Measurements from ENCODE around the gene KNDC1.

KNDC1 gene

GRCh38 chr10:133177380-133178157 is 17.6 kb downstream of the KNDC1 start:
- DNase-seq (ENCODE audit: low spot score), result no peak

- no peak for DNase-seq (ENCODE audit: low spot score)
Measured at GRCh38 chr10:133178357-133179127, 18.5 kb downstream of the KNDC1 start.

DNA sequence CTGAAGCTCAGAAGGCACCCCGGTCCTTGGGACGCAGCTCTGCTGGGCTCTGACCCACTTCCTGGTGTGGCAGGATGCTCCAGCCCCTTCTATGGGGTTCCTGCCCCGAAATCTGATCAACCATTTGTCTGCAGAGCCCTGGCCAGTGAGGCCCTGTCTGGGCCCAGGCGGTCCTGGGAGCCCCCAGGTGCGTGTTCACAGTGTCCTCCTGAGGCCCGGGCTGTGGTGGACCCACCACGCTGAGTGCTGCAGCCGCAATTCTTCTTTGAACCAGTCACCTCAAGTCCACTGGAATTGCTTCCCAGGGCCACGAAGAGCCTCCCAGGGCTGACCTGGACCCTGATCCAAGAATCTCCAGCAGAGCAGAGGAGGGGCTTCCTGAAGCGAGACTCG is 19.1 kb downstream of the KNDC1 start:
- no peak for DNase-seq (ENCODE audit: low spot score)

DNA sequence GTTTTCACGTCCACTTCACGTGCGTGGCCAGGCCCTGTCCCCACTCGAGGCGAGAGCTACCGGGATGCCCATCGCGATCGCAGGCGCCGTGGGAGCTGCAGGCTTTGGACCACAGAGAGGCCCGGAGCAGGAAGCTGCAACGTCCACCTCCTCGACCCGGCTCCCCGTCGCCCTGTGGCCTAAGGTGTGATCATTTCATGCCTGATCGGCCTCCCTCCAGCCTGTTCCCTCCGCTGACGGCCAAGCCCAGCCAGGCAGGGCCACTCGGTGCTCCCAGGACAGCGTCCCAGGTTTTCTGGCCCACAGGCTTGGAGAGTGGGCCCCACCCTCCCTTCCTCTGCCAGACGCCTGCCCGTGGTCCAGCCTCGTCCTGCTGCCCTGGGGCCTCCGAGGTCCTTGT is 19.6 kb downstream of the KNDC1 start:
- no peak for DNase-seq (ENCODE audit: low spot score)

DNA sequence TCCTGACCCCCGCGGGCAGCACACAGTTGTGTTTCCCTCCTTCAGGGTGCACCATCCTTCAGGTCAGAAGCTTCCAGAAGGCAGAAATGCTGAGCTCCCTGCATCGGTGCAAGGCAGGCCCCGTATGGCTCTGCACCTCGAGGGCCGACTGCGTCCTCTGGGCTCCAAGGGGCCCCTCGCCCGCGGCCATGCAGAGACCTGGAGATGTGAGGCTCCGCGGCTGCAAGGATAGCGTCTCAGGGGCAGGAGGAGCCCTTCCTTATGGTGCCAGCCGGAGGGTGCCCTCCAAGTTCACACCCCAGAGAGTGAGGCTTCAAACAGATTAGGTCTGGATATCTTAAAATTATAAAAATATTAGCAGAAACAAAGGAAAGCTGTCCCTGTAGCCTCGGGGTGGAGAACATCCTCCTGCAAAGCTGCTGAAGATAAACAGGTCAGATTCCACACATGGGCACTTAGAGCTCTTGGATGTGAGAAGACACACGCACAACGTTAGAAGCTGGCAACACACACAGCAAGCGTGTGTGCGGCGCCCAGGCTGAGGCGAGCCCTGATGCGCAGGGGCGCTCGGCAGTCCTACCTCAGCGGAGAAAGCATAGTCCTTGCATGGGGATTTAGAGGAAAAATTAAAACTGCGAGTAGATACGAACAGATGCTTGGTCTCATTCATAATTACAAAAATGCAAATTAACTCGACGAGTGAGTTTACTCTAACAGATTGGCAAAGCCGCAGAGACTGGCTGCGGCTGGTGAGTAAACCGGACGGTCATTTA is 20.4 kb downstream of the KNDC1 start:
- DNase-seq (ENCODE audit: low spot score), result no peak

- DNase-seq (ENCODE audit: low spot score), result no peak
Measured at GRCh38 chr10:133180965-133181639, 21.1 kb downstream of the KNDC1 start.

DNA sequence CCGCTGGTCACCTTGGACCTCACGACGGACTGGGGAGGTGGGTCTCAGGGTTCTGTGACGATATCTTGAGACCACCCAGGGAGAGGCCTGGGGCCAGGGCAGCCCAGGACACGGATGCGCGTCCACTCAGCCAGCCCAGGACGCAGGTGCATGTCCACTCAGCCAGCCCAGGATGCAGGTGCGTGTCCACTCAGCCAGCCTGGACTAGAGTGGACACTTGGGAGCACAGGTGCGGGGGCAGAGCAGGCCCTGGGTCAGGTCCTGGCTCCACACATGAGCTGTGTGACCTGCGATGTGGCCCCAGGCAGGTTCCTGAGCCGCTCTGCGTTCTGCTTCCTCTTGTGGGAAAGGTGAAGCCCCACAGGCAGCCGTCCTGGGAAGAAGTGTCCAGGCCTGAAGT is 22.2 kb downstream of the KNDC1 start:
- no peak for DNase-seq (ENCODE audit: low spot score)

DNA sequence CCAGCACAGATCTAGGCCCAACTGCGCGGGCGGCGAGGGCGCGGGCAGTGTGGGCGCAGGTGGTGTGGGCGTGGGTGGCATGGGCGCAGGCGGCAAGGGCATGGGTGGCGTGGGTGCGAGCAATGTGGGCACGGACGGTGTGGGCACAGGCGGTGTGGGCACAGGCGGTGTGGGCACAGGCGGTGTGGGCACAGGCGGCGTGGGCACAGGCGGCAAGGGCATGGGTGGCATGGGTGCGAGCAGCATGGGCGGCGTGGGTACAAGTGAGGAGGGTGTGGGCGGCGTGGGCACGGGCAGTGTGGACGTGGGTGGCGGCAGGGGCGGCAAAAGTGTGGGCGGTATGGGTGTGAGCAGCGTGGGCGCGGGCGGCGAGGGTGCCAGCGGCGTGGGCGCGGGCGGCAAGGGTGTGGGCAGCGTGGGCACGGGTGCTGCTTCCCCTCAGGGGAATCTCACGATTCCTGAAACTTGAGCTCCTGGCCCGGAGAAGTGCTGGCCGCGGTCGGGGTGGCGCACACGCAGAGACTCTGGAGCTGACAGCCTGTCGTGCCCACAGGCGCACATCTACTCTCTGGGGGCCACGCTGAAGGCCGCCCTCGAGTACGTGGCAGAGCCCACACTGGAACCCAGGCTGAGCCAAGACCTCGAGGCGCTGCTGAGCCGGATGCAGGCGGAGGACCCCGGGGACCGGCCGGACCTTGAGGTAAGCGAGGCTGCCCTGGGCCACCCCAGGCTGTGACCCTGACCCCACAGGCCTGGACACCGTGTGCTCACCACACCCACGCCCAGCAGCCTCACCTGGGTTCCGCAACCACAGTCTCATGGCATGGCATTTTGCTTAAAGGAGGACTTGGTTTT is 23.0 kb downstream of the KNDC1 start:
- no peak for DNase-seq (ENCODE audit: low spot score)

- DNase-seq (ENCODE audit: low spot score), result no peak
Measured at GRCh38 chr10:133183646-133184378, 23.8 kb downstream of the KNDC1 start.

DNA sequence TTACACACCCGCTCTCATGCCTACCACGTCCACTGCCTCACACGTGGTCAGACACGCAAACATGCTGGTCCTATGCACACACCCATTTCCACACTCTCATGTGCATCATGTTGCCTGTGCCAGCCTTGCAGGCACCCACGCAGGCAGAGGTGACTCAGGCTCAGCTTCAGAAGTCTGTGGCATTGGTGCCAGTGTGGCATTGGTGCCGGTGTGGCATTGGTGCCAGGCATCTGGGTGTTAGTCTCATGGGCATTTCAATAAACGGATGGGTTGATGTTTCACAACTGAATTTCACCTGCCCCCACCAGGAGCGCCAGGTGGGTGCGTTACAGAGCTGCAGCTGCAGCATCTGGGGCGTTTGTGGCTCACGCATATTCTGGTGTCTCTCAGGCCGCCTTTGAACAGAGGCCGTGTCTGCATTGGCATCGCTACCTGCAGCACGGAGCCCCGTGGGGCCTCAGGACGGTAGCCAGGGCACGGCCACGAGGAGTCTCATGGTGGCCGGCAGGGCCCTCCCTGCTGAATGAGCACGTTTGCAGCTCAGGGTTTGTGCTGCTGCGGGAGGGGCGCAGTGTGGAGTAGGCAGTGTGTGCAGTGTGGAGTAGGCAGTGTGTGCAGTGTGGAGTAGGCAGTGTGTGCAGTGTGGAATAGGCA is 24.7 kb downstream of the KNDC1 start:
- DNase-seq (ENCODE audit: low spot score), result no peak

- no peak for DNase-seq (ENCODE audit: low spot score)
Measured at GRCh38 chr10:133185421-133185820, 25.4 kb downstream of the KNDC1 start.

DNA sequence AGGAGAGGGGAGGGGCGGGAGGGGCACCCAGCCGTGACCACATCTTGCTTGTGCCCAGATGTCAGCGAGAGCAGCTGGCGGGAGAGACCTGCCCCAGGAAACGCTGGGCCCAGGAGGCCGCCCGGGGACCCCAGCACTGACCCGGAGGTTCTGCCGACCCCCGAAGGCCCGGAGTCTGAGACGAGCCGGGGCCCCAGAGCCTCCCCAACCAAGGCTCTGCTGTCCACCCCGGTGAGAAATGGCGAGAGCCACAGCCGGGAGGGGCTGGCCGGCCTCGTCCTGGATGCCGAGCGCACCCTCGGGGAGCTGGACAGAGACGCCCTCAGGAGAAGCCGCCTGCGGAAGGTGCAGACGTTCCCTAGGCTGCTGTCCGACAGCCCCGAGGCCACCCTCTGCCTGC is 25.9 kb downstream of the KNDC1 start:
- no peak for DNase-seq (ENCODE audit: low spot score)

GRCh38 chr10:133186416-133187090 is 26.5 kb downstream of the KNDC1 start:
- no peak for DNase-seq (ENCODE audit: low spot score)

GRCh38 chr10:133187091-133187905 is 27.3 kb downstream of the KNDC1 start:
- no peak for DNase-seq (ENCODE audit: low spot score)

DNA sequence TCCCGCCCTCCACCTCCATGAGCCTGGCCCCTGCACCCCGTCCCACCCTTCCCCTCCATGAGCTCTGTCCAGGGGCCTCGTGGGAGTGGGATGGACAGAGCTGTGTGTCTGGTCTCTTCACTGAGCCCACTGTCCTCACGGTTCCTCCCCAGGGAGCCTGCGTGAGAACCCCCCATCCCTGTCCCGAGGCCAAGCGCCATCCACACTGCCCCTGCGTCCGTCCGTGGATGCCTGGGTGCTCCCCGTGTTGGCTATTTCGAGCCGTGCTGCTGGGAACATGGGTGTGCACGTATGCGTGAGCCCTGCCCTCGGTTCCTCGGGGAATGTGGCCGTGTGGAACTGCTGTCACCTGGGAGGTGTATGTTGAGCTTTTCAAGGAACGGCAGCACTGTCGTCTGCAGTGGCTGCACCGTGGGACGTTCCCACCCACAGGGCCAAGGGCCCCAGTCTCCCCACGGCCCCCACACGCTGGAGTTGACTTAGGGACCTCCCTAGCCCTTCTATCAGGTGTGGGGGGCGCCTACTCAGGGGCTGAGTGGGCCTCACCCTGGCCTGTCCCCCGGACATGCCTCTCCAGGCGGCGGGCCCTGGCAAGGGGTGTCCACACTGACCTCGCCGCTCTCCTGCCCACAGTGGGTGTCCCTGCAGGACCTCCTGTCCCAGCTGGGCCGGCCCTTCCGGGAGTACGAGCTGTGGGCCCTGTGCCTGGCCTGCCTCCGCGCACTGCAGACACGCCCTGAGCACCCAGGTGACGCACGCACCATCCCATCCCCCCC is 28.1 kb downstream of the KNDC1 start:
- DNase-seq (ENCODE audit: low spot score), result no peak

- no peak for DNase-seq (ENCODE audit: low spot score)
Measured at GRCh38 chr10:133189256-133189655, 29.2 kb downstream of the KNDC1 start.

GRCh38 chr10:133189726-133190125 is 29.7 kb downstream of the KNDC1 start:
- no peak for DNase-seq (ENCODE audit: low spot score)

GRCh38 chr10:133190225-133190624 is 30.2 kb downstream of the KNDC1 start:
- DNase-seq (ENCODE audit: low spot score), result no peak
